HTR-8/SVneo (cell line): Measurements from ENCODE around the gene ZSWIM8.
"Not testable (repeated sequence)": the region's sequence is repeated elsewhere in the genome, so short reads cannot be mapped to it uniquely, and the experiment has no call there.

Experiments used
- DNase-seq: peaks from one replicate; pipeline ENCODE4 v3.0.0; 2011; ENCODE audit warnings: low spot score, mixed read lengths; ENCODE audit not compliant: insufficient read length
- FAIRE-seq: peaks from 2 replicates; lab custom pipeline; 2011; peaks lifted over from hg19 to GRCh38; lab: Jason Lieb, UNC

ZSWIM8 gene

GRCh38 chr10:73772281-73773151, 12.9 kb upstream of the ZSWIM8 start:
- DNase-seq: peak; percentile 62
- peak; percentile 60 for FAIRE-seq

- FAIRE-seq (no peak), DNase-seq (no peak)
These were observed 12.1 kb upstream of the ZSWIM8 start for GRCh38 chr10:73773152-73773879.

DNA sequence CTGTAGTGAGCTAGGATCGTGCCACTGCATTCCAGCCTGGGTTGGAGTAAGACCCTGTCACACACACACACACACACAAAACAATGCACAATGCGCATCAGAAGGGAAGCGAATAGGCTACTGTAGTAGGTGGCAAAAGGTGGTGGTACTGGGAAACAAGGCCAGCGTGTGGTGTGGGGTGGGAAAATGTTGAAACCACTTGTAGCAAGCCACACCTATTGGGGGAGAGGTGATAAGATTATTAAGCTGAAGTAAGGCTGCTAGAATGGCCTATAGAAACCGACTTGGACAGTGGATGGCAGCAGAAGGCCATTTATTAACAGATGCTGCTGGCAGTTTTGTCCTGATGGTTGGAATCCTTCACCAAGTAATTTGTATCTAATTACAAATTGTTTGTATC, 10.8 kb upstream of the ZSWIM8 start:
- no peak for FAIRE-seq
- peak; percentile 23 for DNase-seq

GRCh38 chr10:73779018-73779417, 6.4 kb upstream of the ZSWIM8 start:
- DNase-seq: no peak
- FAIRE-seq: no peak

- FAIRE-seq (no peak), DNase-seq (no peak)
These were observed 5.7 kb upstream of the ZSWIM8 start for GRCh38 chr10:73779539-73780197.

GRCh38 chr10:73780301-73780700, 5.1 kb upstream of the ZSWIM8 start:
- FAIRE-seq (no peak), DNase-seq (no peak)

DNA sequence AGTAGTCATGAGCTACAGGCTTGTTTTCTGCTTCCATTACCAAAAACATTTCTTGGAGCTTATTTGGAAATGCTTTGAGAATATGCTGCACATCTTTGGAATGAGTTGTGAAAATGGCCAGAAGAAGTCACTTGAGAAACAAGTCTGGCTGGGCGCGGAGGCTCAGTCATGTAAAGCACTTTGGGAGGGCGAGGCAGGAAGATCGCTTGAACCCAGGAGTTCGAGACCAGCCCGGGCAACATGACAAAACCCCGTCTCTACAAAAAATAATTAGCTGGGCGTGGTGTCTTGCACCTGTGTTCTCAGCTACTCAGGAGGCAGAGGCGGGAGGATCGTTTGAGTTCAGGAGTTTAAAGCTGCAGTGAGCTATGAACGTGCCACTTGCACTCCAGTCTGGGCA, 4.4 kb upstream of the ZSWIM8 start:
- DNase-seq (no peak), FAIRE-seq (no peak)

DNA sequence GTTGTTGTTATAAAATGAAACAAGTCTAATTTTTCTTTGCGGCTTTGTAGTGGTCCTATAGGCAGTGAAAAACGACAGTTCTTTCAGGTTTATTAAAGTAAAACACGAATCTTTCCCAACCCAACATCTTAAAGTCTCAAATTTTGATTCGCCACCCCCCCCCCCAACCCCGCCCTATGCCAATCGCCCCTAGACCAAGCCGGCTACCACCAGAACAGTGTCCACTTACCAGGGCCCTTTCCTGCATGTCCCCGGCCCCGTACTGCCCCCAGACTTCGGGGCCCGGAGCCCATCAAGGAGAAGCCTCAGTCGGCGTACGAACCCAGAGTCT, 3.9 kb upstream of the ZSWIM8 start:
- FAIRE-seq (no peak), DNase-seq (no peak)

GRCh38 chr10:73781879-73782748, 3.3 kb upstream of the ZSWIM8 start, which contains the start of gene CHCHD1:
Gene CHCHD1 (plus strand): TSS chr10:73782048. CDS start chr10:73782076, 28 bp downstream.
- FAIRE-seq: peak; percentile 85

GRCh38 chr10:73782749-73783085, 2.7 kb upstream of the ZSWIM8 start:
- no peak for FAIRE-seq
- DNase-seq: no peak

More at GRCh38 chr10:73781879-73782748, 3.3 kb upstream of the ZSWIM8 start, which contains the start of gene CHCHD1:
- DNase-seq: peak; percentile 88

- no peak for FAIRE-seq
- peak; percentile 22 for DNase-seq
These were observed 510 bp downstream of the ZSWIM8 start for GRCh38 chr10:73785721-73786511.

DNA sequence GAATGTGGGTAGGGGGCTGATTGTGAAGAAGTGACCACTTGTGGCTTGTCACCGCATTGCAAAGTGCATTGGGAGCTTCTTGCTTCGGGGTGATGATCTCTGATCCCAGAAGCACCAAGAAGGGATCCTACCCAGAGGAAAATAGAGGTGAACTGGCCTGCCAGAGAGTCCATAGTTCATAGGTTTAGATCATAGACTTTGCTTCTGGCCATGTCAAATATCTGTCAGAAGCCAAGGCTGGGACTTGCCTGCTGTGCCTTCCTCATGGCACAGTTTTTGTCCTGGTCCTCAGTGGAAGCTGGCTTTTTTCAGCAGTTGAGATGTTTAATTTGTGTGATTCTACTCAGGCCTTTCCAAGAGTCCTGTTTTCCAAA, 1.1 kb downstream of the ZSWIM8 start:
- FAIRE-seq (no peak), DNase-seq (no peak)

DNA sequence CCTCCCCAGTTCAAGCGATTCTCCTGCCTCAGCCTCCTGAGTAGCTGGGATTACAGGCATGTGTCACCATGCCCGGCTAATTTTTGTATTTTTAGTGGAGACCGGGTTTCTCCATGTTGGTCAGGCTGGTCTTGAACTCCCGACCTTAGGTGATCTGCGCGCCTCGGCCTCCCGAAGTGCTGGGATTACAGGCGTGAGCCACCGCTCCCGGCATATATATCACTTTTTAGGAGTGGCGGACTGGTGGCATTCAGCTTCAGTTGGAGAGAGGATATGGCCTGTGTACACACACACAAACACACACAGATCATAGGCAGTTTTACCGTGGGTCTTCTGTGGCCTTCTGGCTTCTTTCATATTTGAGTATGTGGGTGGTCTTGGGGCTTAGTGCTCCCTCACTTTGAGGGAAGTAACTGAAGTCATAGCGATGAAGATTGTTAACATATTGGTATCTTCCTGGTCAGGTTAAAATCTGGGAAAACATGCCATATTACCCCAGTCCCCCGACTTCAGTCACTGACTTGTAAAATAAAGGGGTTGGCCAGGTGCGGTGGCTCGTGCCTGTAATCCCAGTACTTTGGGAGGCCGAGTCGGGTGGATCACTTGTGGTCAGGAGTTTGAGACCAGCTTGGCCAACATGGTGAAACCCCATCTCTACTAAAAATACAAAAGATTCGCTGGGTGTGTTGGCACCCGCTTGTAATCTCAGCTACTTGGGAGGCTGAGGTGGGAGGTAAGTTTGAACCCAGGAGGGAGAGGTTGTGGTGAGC, 1.8 kb downstream of the ZSWIM8 start:
- not testable (repeated sequence) for DNase-seq, FAIRE-seq

- no peak for DNase-seq
- FAIRE-seq: no peak
These were observed 3.7 kb downstream of the ZSWIM8 start for GRCh38 chr10:73788864-73789658.

DNA sequence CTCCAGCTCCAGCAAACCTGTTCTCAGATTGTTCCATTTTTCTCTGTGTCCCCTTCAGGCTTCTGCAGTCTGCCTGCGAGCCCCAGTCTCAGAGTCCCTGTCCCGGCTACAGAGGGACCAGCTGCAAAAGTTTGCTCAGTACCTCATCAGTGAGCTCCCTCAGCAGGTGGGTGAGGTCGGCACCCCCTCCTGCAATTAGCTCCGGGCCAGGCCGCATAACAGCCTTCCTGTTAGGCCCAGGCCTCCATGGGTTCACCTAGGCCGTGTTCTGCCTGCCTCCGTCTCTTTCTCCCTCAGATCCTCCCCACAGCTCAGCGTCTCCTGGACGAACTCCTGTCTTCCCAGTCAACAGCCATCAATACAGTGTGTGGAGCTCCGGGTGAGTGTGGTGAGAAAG, 4.3 kb downstream of the ZSWIM8 start:
- no peak for FAIRE-seq
- no peak for DNase-seq

- FAIRE-seq (no peak), DNase-seq (no peak)
These were observed 5.7 kb downstream of the ZSWIM8 start for GRCh38 chr10:73790886-73791625.

DNA sequence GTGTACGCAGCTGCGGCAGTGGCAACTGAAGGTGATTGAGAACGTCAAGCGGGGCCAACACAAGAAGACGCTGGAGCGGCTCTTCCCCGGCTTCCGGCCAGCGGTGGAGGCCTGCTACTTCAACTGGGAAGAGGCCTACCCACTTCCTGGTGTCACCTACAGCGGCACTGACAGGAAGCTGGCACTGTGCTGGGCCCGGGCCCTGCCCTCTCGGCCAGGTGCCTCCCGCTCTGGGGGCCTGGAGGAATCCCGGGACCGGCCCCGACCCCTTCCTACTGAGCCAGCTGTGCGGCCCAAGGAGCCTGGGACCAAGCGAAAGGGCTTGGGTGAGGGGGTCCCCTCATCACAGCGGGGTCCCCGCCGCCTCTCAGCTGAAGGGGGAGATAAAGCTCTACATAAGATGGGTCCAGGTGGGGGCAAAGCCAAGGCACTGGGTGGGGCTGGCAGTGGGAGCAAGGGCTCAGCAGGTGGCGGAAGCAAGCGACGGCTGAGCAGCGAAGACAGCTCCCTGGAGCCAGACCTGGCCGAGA, 6.5 kb downstream of the ZSWIM8 start:
- no peak for FAIRE-seq
- DNase-seq: no peak
